ENCODE results near the gene ERCC6L2. TPM values are rescaled to one million over a fixed set of nuclear protein-coding genes. Genes with fewer than 3 reads are reported as not detected.

The ERCC6L2 gene
- total and polyA plus RNA-seq, 9 of the 15 experiments (the other 6 are each of a cell fraction or from before 2014, with no cell fraction given), result 7.8 to 42.8 (median 23.6) TPM

DNA sequence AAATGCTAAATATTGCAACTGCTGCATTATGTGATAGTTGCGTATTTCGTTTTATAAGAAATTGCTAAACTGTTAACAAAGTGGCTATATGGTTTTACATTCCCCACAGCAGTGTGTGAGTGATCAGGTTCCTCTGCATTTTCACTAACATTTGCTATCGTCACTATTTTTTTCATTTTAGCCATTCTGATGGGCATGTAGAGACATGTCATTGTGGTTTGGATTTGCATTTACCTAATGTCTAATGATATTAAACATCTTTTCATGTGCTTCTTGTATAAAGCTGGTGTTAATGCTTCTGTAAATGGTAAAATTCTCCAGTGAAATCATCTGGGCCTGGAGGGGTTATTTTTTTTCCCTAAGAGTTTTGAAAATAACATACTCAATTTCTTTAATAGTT is 61.6 kb downstream of the ERCC6L2 start (continued):
- TF ChIP-seq E2F8 (IDR thresholded peaks at IDR 0.05; ENCODE audit: low read depth, partially characterized antibody) (no peak), STAT5A (IDR thresholded peaks at IDR 0.05; ENCODE audit: borderline replicate concordance, low read length) (no peak), MCM5 (IDR thresholded peaks at IDR 0.05; ENCODE audit: low read depth) (no peak), MITF (IDR thresholded peaks at IDR 0.05) (no peak)

GRCh38 chr9:95938724-95939123 is 63.2 kb downstream of the ERCC6L2 start:
- Histone ChIP-seq H3K9me1 (ENCODE audit: control insufficient read depth, insufficient read depth, low read length) (no peaks in the 10 kb centered on the region), H3K27ac (ENCODE audit: extremely low read depth, low read depth, low read length) (no peak overlapping the region), H3K9me3 (replicated peaks; ENCODE audit: control insufficient read depth, insufficient read depth, low read depth, low read length) (no peaks in the 10 kb centered on the region), H2AFZ (ENCODE audit: low read depth, low read length) (no peak overlapping the region), H3K79me2 (ENCODE audit: control insufficient read depth, insufficient read depth, low read length) (no peaks in the 10 kb centered on the region; the same call in 2 of the 3 replicates), H3K9ac (ENCODE audit: insufficient read depth in 1 of 2, low read depth in 2 of 2, low read length in 2 of 2) (no peak overlapping the region), H3K27me3 (ENCODE audit: control insufficient read depth in 2 of 2, insufficient read depth in 2 of 2, low read length in 2 of 2) (no peaks in the 10 kb centered on the region), H3K4me3 (no peak overlapping the region), H4K20me1 (replicated peaks; ENCODE audit: control insufficient read depth, insufficient read depth, low read length) (no peaks in the 10 kb centered on the region), H3K4me1 (replicated peaks in 1 of 2; ENCODE audit: control insufficient read depth in 2 of 2, insufficient read depth in 2 of 2, low read length in 2 of 2) (no peaks in the 10 kb centered on the region), H3K36me3 (ENCODE audit: control insufficient read depth, insufficient read depth, low read length) (peaks cover 23% of the 10 kb centered on the region; the same call in 2 of the 3 replicates), H3K4me2 (ENCODE audit: insufficient read depth, low read length) (no peak overlapping the region)
- 47% methylated on average over 1 of the region's 1 CpG for WGBS (ENCODE audit: insufficient coverage, low coverage, missing lambda C conversion rate)
- TF ChIP-seq ZEB2 (IDR thresholded peaks at IDR 0.05) (no peak), ZNF143 (CRISPR knock-in tag; IDR thresholded peaks at IDR 0.05) (no peak), ZBTB8A (IDR thresholded peaks at IDR 0.05; ENCODE audit: partially characterized antibody) (no peak), ZBED1 (IDR thresholded peaks at IDR 0.05) (no peak), CHD2 (IDR thresholded peaks at IDR 0.05; ENCODE audit: low read depth, low read length) (no peak), PURB (CRISPR knock-in tag; IDR thresholded peaks at IDR 0.05; ENCODE audit: low read depth) (no peak), MEF2A (IDR thresholded peaks at IDR 0.05; ENCODE audit: control insufficient read depth, low read depth, low read length) (no peak), PCBP1 (IDR thresholded peaks at IDR 0.05; ENCODE audit: low read depth, low read length, poor library complexity, severe bottlenecking) (no peak)
- intact Hi-C loops (cut with micrococcal nuclease), result no loop called here
- no peak for FAIRE-seq
- POLR2A ChIA-PET, result interaction anchor here (1.2 kb wide), 1 partner anchor 16 kb away, joined by 3 read pairs; no protein-coding TSS in a partner anchor
- in situ Hi-C loops (cut with MboI), result no loop called here
- no peak for DNase-seq (ENCODE audit: extremely low read depth in 1 of 4, low spot score in 3 of 4)
- BruUV-seq (replicated peaks), result no TSS peak
- CTCF ChIA-PET (ENCODE audit: low intra/inter-chr PET ratio), result no interaction called here
- no peak for ATAC-seq

All from K562 (cell line).